ENCODE measurements around the gene SORCS2. TPM values are rescaled to one million over a fixed set of nuclear protein-coding genes. Genes with fewer than 3 reads are reported as not detected.

SORCS2 gene
- polyA plus RNA-seq, 1 of the 3 experiments (the other 2 are of a cell fraction): 1.6 TPM

DNA sequence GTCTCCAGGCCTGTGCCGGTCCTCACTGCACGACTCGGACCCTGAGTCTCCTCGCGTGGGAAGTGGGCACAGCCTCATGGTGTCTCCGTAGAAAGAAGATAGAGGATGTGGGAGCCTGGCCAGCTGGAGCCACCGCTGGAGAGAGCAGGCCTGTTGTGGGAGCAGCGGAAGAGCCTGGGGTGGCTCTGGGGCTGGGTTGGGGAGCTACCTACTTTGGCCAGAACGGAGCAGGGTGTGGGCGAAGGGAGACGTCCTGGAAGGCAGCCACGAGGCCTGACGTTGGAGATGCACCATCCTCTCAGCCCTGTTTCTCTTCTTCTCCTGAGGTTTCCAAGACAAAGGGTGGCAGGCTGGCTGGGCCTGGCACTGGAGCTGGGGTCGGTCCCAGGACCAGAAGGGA, 93.8 kb downstream of the SORCS2 start:
- no peak overlapping the region for H3K27ac ChIP-seq (ENCODE audit: low read depth in 2 of 2, low read length in 1 of 2)
- 94% methylated on average over 7 of the region's 14 CpGs for whole genome bisulfite sequencing (ENCODE audit: low lambda C conversion rate)
- no peaks in the 10 kb centered on the region for H3K9me2 ChIP-seq
- DNase-seq: no peak
- H3K79me2 ChIP-seq (ENCODE audit: insufficient read depth): no peaks in the 10 kb centered on the region
- H4K20me1 ChIP-seq (ENCODE audit: insufficient read depth): no peaks in the 10 kb centered on the region
- ChIA-PET POLR2A (no interaction called here), CTCF (interaction anchor here (0.9 to 7.0 kb wide), 3 partner anchors 9 to 93 kb away, joined by 3 to 49 read pairs (median 3); no protein-coding TSS in a partner anchor)
- no peak overlapping the region for H3K9ac ChIP-seq
- H3F3A ChIP-seq (replicated peaks; ENCODE audit: insufficient read depth): no peaks in the 10 kb centered on the region
- H3K9me3 ChIP-seq: no peaks in the 10 kb centered on the region
- H2AFZ ChIP-seq (ENCODE audit: low read depth): no peak overlapping the region
- H3K27me3 ChIP-seq (ENCODE audit: insufficient read depth): no peaks in the 10 kb centered on the region
- H3K4me1 ChIP-seq (ENCODE audit: control insufficient read depth in 1 of 2, insufficient read depth in 2 of 2, low read depth in 1 of 2, low read length in 1 of 2): peaks cover 0 to 15% of the 10 kb centered on the region in 2 experiments; a peak in 1 of 4 replicates
- no peaks in the 10 kb centered on the region for H3K36me3 ChIP-seq (replicated peaks in 1 of 2; ENCODE audit: control insufficient read depth in 1 of 2, insufficient read depth in 2 of 2, low read length in 1 of 2)
- no peak for TF ChIP-seq FOSL2 (IDR thresholded peaks at IDR 0.05; ENCODE audit: borderline replicate concordance, low read depth)
- no peak overlapping the region for H3K4me3 ChIP-seq (ENCODE audit: low read depth in 2 of 2, low read length in 1 of 2)
- H3K4me2 ChIP-seq: no peak overlapping the region

- no peaks in the 10 kb centered on the region for H3K79me2 ChIP-seq (ENCODE audit: insufficient read depth)
- no peaks in the 10 kb centered on the region for H3K36me3 ChIP-seq (replicated peaks in 1 of 2; ENCODE audit: control insufficient read depth in 1 of 2, insufficient read depth in 2 of 2, low read length in 1 of 2)
- ChIA-PET CTCF (interaction anchor here (0.9 to 7.0 kb wide), 6 partner anchors 9 to 97 kb away, joined by 3 to 49 read pairs (median 4); partner anchors contain the start of gene SORCS2), POLR2A (no interaction called here)
- no peaks in the 10 kb centered on the region for H3F3A ChIP-seq (replicated peaks; ENCODE audit: insufficient read depth)
- no peak overlapping the region for H3K4me3 ChIP-seq (ENCODE audit: low read depth in 2 of 2, low read length in 1 of 2)
- no peaks in the 10 kb centered on the region for H3K9me3 ChIP-seq
- no peak overlapping the region for H3K4me2 ChIP-seq
- H3K4me1 ChIP-seq (ENCODE audit: control insufficient read depth in 1 of 2, insufficient read depth in 2 of 2, low read depth in 1 of 2, low read length in 1 of 2): peaks cover 0 to 9% of the 10 kb centered on the region in 2 experiments; a peak in 1 of 4 replicates
- no peak overlapping the region for H3K9ac ChIP-seq
- no peak for DNase-seq
- H3K9me2 ChIP-seq: no peaks in the 10 kb centered on the region
- no peak for TF ChIP-seq POLR2AphosphoS5 (IDR thresholded peaks at IDR 0.05; ENCODE audit: low read depth, low read length)
- TF ChIP-seq MAX (IDR thresholded peaks at IDR 0.05; ENCODE audit: low read depth): no peak
- no peak for TF ChIP-seq EP300 (IDR thresholded peaks at IDR 0.05; ENCODE audit: borderline replicate concordance in 1 of 2, low read depth in 1 of 2, low read length in 1 of 2)
- no peak for TF ChIP-seq ELF1 (IDR thresholded peaks at IDR 0.05)
- TF ChIP-seq, protein P1, sequence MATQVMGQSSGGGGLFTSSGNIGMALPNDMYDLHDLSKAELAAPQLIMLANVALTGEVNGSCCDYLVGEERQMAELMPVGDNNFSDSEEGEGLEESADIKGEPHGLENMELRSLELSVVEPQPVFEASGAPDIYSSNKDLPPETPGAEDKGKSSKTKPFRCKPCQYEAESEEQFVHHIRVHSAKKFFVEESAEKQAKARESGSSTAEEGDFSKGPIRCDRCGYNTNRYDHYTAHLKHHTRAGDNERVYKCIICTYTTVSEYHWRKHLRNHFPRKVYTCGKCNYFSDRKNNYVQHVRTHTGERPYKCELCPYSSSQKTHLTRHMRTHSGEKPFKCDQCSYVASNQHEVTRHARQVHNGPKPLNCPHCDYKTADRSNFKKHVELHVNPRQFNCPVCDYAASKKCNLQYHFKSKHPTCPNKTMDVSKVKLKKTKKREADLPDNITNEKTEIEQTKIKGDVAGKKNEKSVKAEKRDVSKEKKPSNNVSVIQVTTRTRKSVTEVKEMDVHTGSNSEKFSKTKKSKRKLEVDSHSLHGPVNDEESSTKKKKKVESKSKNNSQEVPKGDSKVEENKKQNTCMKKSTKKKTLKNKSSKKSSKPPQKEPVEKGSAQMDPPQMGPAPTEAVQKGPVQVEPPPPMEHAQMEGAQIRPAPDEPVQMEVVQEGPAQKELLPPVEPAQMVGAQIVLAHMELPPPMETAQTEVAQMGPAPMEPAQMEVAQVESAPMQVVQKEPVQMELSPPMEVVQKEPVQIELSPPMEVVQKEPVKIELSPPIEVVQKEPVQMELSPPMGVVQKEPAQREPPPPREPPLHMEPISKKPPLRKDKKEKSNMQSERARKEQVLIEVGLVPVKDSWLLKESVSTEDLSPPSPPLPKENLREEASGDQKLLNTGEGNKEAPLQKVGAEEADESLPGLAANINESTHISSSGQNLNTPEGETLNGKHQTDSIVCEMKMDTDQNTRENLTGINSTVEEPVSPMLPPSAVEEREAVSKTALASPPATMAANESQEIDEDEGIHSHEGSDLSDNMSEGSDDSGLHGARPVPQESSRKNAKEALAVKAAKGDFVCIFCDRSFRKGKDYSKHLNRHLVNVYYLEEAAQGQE (IDR thresholded peaks at IDR 0.05; ENCODE audit: low read depth, low read length): no peak
- no peak for TF ChIP-seq TEAD4 (IDR thresholded peaks at IDR 0.05; ENCODE audit: borderline replicate concordance, insufficient read depth)
- TF ChIP-seq, protein P2, sequence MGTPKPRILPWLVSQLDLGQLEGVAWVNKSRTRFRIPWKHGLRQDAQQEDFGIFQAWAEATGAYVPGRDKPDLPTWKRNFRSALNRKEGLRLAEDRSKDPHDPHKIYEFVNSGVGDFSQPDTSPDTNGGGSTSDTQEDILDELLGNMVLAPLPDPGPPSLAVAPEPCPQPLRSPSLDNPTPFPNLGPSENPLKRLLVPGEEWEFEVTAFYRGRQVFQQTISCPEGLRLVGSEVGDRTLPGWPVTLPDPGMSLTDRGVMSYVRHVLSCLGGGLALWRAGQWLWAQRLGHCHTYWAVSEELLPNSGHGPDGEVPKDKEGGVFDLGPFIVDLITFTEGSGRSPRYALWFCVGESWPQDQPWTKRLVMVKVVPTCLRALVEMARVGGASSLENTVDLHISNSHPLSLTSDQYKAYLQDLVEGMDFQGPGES (IDR thresholded peaks at IDR 0.05; ENCODE audit: low read depth, low read length): no peak
- no peak for TF ChIP-seq TAF1 (IDR thresholded peaks at IDR 0.05; ENCODE audit: borderline replicate concordance, low read depth, low read length)
- TF ChIP-seq RAD21 (IDR thresholded peaks at IDR 0.05; ENCODE audit: low read length): no peak
- TF ChIP-seq GABPA (IDR thresholded peaks at IDR 0.05; ENCODE audit: low read depth): no peak
- H4K20me1 ChIP-seq (ENCODE audit: insufficient read depth): no peaks in the 10 kb centered on the region
- H2AFZ ChIP-seq (ENCODE audit: low read depth): no peak overlapping the region
- H3K27me3 ChIP-seq (ENCODE audit: insufficient read depth): no peaks in the 10 kb centered on the region
- no peak overlapping the region for H3K27ac ChIP-seq (ENCODE audit: low read depth in 2 of 2, low read length in 1 of 2)
- 55% methylated on average over 6 of the region's 7 CpGs for WGBS (ENCODE audit: low lambda C conversion rate)
These were observed 94.5 kb downstream of the SORCS2 start for GRCh38 chr4:7286798-7287197.

Measured in SK-N-SH (cell line).